HepG2 (cell line): ENCODE results near the gene CLDN9. TPM values are rescaled to one million over a fixed set of nuclear protein-coding genes. Genes with fewer than 3 reads are reported as not detected.

Source experiments
- CEBPG ChIP-seq: IDR thresholded peaks from 2 replicates; pipeline ENCODE4 v1.6.1; 2016
- CENPT ChIP-seq: sonication (generic); formaldehyde crosslinking; IDR thresholded peaks from 2 replicates; pipeline ENCODE4 v1.8.0; 2022; ENCODE audit warnings: low read depth, mild to moderate bottlenecking, moderate library complexity, missing genetic modification reagents
- EHMT2 ChIP-seq: fragments of 200-600 bp; sonication (generic); IDR thresholded peaks from 2 replicates; pipeline ENCODE4 v1.7.0; 2017; ENCODE audit warnings: antibody characterized with exemption, low read depth, low read length, borderline replicate concordance
- HNRNPLL ChIP-seq: fragments of 200-400 bp; formaldehyde crosslinking; IDR thresholded peaks from 2 replicates; pipeline ENCODE4 v1.6.1; 2017; ENCODE audit warnings: mild to moderate bottlenecking, low read depth, low read length; ENCODE audit not compliant: poor library complexity, severe bottlenecking
- HOXA3 ChIP-seq: sonication (generic); formaldehyde crosslinking; IDR thresholded peaks from 2 replicates; pipeline ENCODE4 v1.5.0; 2020; ENCODE audit warnings: missing genetic modification reagents
- PHB2 ChIP-seq: fragments of 450-650 bp; IDR thresholded peaks from 2 replicates; pipeline ENCODE4 v1.6.1; 2018; ENCODE audit not compliant: partially characterized antibody
- SMAD1 ChIP-seq: sonication (generic); formaldehyde crosslinking; IDR thresholded peaks from 2 replicates; pipeline ENCODE4 v1.4.0; 2020; ENCODE audit warnings: missing genetic modification reagents, low read depth, mild to moderate bottlenecking, borderline replicate concordance
- SNAPC2 ChIP-seq: sonication (generic); formaldehyde crosslinking; IDR thresholded peaks from 2 replicates; pipeline ENCODE4 v1.8.1; 2022; ENCODE audit warnings: mild to moderate bottlenecking, missing genetic modification reagents
- SOX6 ChIP-seq, 2 experiments: fragments of 450-650 bp in 1 of 2; sonication (generic) in 1 of 2; formaldehyde crosslinking in 1 of 2; IDR thresholded peaks; 2 replicates each; pipeline versions ENCODE4 v1.4.0 to v1.6.1; 2017 to 2020; ENCODE audit warnings: antibody characterized with exemption in 1 of 2, mild to moderate bottlenecking in 1 of 2, missing genetic modification reagents in 1 of 2
- THAP9 ChIP-seq: sonication (generic); formaldehyde crosslinking; IDR thresholded peaks from 2 replicates; pipeline ENCODE4; 2020; ENCODE audit warnings: missing genetic modification reagents, mild to moderate bottlenecking, borderline replicate concordance
- ZBTB39 ChIP-seq: sonication (generic); formaldehyde crosslinking; IDR thresholded peaks from 2 replicates; pipeline ENCODE4 v1.5.0; 2020; ENCODE audit warnings: missing genetic modification reagents
- ZFY ChIP-seq: sonication (generic); formaldehyde crosslinking; IDR thresholded peaks from 2 replicates; pipeline ENCODE4 v1.4.0; 2020; ENCODE audit warnings: missing genetic modification reagents
- ZNF121 ChIP-seq: sonication (generic); formaldehyde crosslinking; IDR thresholded peaks from 2 replicates; pipeline ENCODE4 v1.5.0; 2020; ENCODE audit warnings: mild to moderate bottlenecking, missing genetic modification reagents
- ZNF205 ChIP-seq: IDR thresholded peaks from 2 replicates; pipeline ENCODE4 v1.6.1; 2018; ENCODE audit warnings: missing biosample characterization, missing genetic modification reagents
- ZNF326 ChIP-seq: sonication (generic); formaldehyde crosslinking; IDR thresholded peaks from 2 replicates; pipeline ENCODE4 v1.4.0; 2020; ENCODE audit warnings: missing genetic modification reagents, borderline replicate concordance
- ZNF337 ChIP-seq: sonication (generic); formaldehyde crosslinking; IDR thresholded peaks from 2 replicates; pipeline ENCODE4 v1.5.1; 2020; ENCODE audit warnings: missing genetic modification reagents, low read depth, mild to moderate bottlenecking, borderline replicate concordance
- ZSCAN31 ChIP-seq: sonication (generic); formaldehyde crosslinking; IDR thresholded peaks from 2 replicates; pipeline ENCODE4 v1.5.0; 2020; ENCODE audit warnings: low read depth, mild to moderate bottlenecking, missing genetic modification reagents
- polyA plus RNA-seq, 8 experiments: library from polyadenylated mRNA; depleted of rRNA in 3 of 8; stranded (reverse) in 7 of 8; unstranded in 1 of 8; fragments of >200 nt; fragmentation: Illumina TruSeq in 4 of 8; extraction: Trizol in 4 of 8; gene quantifications; 2 replicates each; pipeline versions ENCODE4 v1.2.1 to v1.2.3, GENCODE V29; 2011 to 2016; ENCODE audit warnings: low read depth in 4 of 8, missing spikeins in 1 of 8, mixed read lengths in 1 of 8; ENCODE audit not compliant: insufficient read depth in 1 of 8
- total RNA-seq, 5 experiments: library from RNA; depleted of rRNA; stranded (reverse); fragments of >200 nt; fragmentation: Illumina TruSeq; extraction: Trizol; gene quantifications; 2 replicates each; pipeline ENCODE4 v1.2.3, GENCODE V29; 2016; ENCODE audit warnings: low read depth in 1 of 5
- TF ChIP-seq, protein P1 (sequence below): sonication (generic); formaldehyde crosslinking; IDR thresholded peaks from 2 replicates; pipeline ENCODE4 v1.4.0; 2020; ENCODE audit warnings: missing genetic modification reagents
- TF ChIP-seq, protein P2 (sequence below): sonication (generic); formaldehyde crosslinking; IDR thresholded peaks from 2 replicates; pipeline ENCODE4 v1.5.1; 2020; ENCODE audit warnings: mild to moderate bottlenecking, missing genetic modification reagents, moderate library complexity

Gene CLDN9
- total and polyA plus RNA-seq, 2 of the 13 experiments (the other 11 are each of a cell fraction or from before 2014, with no cell fraction given) = 0.15 to 0.26 TPM

DNA sequence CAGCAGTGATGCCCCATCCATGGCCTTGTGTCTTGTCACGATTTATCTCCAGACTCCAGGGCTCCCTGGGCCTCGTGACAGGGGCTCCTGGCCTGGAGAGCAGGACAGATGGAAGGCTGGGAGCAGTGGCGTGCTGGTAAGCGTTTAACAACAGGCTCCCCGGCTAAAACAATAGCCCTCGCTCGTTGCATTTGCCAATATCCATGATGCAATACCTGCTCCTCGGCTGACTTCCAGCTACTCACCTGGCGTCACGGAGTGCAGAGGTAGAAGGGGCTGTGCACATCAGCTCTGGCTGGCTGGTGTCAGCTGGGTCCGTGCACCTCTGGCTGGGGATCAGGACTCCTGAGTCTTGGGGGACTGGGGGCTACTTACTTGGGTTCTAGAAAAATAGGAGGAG lies 25.5 kb downstream of the CLDN9 start (continued):
- no peak for TF ChIP-seq THAP9 (CRISPR knock-in tag)
- no peak for TF ChIP-seq ZNF326 (CRISPR knock-in tag)
- no peak for TF ChIP-seq ZNF121 (CRISPR knock-in tag)
- no peak for TF ChIP-seq EHMT2
- no peak for TF ChIP-seq HOXA3 (CRISPR knock-in tag)
- no peak for TF ChIP-seq PHB2
- no peak for TF ChIP-seq SOX6 (IDR thresholded peaks at IDR 0.05)
- peak; percentile 91 for TF ChIP-seq SOX6 (CRISPR knock-in tag; IDR thresholded peaks at IDR 0.05)
- no peak for TF ChIP-seq CENPT (CRISPR knock-in tag)
- TF ChIP-seq HNRNPLL = no peak
- TF ChIP-seq ZNF205 = no peak
- no peak for TF ChIP-seq SMAD1
- TF ChIP-seq ZNF337 (CRISPR knock-in tag) = no peak
- no peak for TF ChIP-seq ZBTB39
- no peak for TF ChIP-seq ZFY
- peak; percentile 94 for TF ChIP-seq CEBPG
- TF ChIP-seq, protein P1, sequence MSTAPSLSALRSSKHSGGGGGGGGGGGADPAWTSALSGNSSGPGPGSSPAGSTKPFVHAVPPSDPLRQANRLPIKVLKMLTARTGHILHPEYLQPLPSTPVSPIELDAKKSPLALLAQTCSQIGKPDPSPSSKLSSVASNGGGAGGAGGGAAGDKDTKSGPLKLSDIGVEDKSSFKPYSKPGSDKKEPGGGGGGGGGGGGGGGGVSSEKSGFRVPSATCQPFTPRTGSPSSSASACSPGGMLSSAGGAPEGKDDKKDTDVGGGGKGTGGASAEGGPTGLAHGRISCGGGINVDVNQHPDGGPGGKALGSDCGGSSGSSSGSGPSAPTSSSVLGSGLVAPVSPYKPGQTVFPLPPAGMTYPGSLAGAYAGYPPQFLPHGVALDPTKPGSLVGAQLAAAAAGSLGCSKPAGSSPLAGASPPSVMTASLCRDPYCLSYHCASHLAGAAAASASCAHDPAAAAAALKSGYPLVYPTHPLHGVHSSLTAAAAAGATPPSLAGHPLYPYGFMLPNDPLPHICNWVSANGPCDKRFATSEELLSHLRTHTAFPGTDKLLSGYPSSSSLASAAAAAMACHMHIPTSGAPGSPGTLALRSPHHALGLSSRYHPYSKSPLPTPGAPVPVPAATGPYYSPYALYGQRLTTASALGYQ (CRISPR knock-in tag) = no peak
- no peak for TF ChIP-seq ZSCAN31 (CRISPR knock-in tag)
- TF ChIP-seq, protein P2, sequence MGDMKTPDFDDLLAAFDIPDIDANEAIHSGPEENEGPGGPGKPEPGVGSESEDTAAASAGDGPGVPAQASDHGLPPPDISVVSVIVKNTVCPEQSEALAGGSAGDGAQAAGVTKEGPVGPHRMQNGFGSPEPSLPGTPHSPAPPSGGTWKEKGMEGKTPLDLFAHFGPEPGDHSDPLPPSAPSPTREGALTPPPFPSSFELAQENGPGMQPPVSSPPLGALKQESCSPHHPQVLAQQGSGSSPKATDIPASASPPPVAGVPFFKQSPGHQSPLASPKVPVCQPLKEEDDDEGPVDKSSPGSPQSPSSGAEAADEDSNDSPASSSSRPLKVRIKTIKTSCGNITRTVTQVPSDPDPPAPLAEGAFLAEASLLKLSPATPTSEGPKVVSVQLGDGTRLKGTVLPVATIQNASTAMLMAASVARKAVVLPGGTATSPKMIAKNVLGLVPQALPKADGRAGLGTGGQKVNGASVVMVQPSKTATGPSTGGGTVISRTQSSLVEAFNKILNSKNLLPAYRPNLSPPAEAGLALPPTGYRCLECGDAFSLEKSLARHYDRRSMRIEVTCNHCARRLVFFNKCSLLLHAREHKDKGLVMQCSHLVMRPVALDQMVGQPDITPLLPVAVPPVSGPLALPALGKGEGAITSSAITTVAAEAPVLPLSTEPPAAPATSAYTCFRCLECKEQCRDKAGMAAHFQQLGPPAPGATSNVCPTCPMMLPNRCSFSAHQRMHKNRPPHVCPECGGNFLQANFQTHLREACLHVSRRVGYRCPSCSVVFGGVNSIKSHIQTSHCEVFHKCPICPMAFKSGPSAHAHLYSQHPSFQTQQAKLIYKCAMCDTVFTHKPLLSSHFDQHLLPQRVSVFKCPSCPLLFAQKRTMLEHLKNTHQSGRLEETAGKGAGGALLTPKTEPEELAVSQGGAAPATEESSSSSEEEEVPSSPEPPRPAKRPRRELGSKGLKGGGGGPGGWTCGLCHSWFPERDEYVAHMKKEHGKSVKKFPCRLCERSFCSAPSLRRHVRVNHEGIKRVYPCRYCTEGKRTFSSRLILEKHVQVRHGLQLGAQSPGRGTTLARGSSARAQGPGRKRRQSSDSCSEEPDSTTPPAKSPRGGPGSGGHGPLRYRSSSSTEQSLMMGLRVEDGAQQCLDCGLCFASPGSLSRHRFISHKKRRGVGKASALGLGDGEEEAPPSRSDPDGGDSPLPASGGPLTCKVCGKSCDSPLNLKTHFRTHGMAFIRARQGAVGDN = peak; percentile 21; the same call in 1 of the 2 replicates
- no peak for TF ChIP-seq SNAPC2 (CRISPR knock-in tag)
